ENCODE measurements around the gene RNF7.
"Not testable (repeated sequence)": the region's sequence is repeated elsewhere in the genome, so short reads cannot be mapped to it uniquely, and the experiment has no call there.

RNF7 gene
- long read RNA-seq, donor 1, transcript RNF7-202 (3 exons, 805 nt), result minor isoform, 34 of 221 reads
- long read RNA-seq, donor 1, transcript RNF7-201 (3 exons, 2,763 nt), result major isoform, 162 of 221 reads
- long read RNA-seq, donor 1, partial matches to known transcripts, result 21 of 221 reads
- long read RNA-seq, donor 1, other reads (novel, unspliced or antisense), result 0 of 221 reads
- long read RNA-seq, donor 2, transcript RNF7-202 (3 exons, 805 nt), result minor isoform, 15 of 156 reads
- long read RNA-seq, donor 2, transcript RNF7-201 (3 exons, 2,763 nt), result major isoform, 120 of 156 reads
- long read RNA-seq, donor 2, partial matches to known transcripts, result 19 of 156 reads
- long read RNA-seq, donor 2, other reads (novel, unspliced or antisense), result 0 of 156 reads
- long read RNA-seq, donor 3, transcript RNF7-201 (3 exons, 2,763 nt), result major isoform, 62 of 71 reads
- long read RNA-seq, donor 3, transcript RNF7-202 (3 exons, 805 nt), result minor isoform, 7 of 71 reads
- long read RNA-seq, donor 3, partial matches to known transcripts, result 0 of 71 reads
- long read RNA-seq, donor 3, other reads (novel, unspliced or antisense), result 0 of 71 reads
- long read RNA-seq, donor 4, transcript RNF7-201 (3 exons, 2,763 nt), result major isoform, 112 of 151 reads
- long read RNA-seq, donor 4, transcript RNF7-202 (3 exons, 805 nt), result minor isoform, 20 of 151 reads
- long read RNA-seq, donor 4, partial matches to known transcripts, result 13 of 151 reads
- long read RNA-seq, donor 4, other reads (novel, unspliced or antisense), result 0 of 151 reads
- long read RNA-seq, donor 5, transcript RNF7-202 (3 exons, 805 nt), result minor isoform, 18 of 163 reads
- long read RNA-seq, donor 5, transcript RNF7-201 (3 exons, 2,763 nt), result major isoform, 122 of 163 reads
- long read RNA-seq, donor 5, partial matches to known transcripts, result 19 of 163 reads
- long read RNA-seq, donor 5, other reads (novel, unspliced or antisense), result 0 of 163 reads
- long read RNA-seq, donor 6, transcript RNF7-201 (3 exons, 2,763 nt), result major isoform, 136 of 171 reads
- long read RNA-seq, donor 6, transcript RNF7-202 (3 exons, 805 nt), result minor isoform, 12 of 171 reads
- long read RNA-seq, donor 6, partial matches to known transcripts, result 22 of 171 reads
- long read RNA-seq, donor 6, other reads (novel, unspliced or antisense), result 0 of 171 reads
- long read RNA-seq, donor 7, transcript RNF7-201 (3 exons, 2,763 nt), result major isoform, 183 of 250 reads
- long read RNA-seq, donor 7, transcript RNF7-205 (2 exons, 782 nt), result minor isoform, 5 of 250 reads
- long read RNA-seq, donor 7, transcript RNF7-202 (3 exons, 805 nt), result minor isoform, 30 of 250 reads
- long read RNA-seq, donor 7, partial matches to known transcripts, result 27 of 250 reads
- long read RNA-seq, donor 7, other reads (novel, unspliced or antisense), result 0 of 250 reads
- long read RNA-seq, donor 8, transcript RNF7-202 (3 exons, 805 nt), result minor isoform, 18 of 160 reads
- long read RNA-seq, donor 8, transcript RNF7-201 (3 exons, 2,763 nt), result major isoform, 122 of 160 reads
- long read RNA-seq, donor 8, partial matches to known transcripts, result 15 of 160 reads
- long read RNA-seq, donor 8, other reads (novel, unspliced or antisense), result 0 of 160 reads

- peak; percentile 99 for DNase-seq
Measured at GRCh38 chr3:141738022-141738890, at the start of gene RNF7. Gene RNF7, plus strand, starts transcription at chr3:141738298. Its CDS starts 44 bp downstream, at chr3:141738342.

- no peak for DNase-seq
Measured at GRCh38 chr3:141690431-141691072, 47.5 kb upstream of the RNF7 start.

GRCh38 chr3:141691471-141691870 lies 46.6 kb upstream of the RNF7 start:
- not testable (repeated sequence) for DNase-seq

GRCh38 chr3:141692973-141693372 lies 45.1 kb upstream of the RNF7 start:
- DNase-seq, result not testable (repeated sequence)

- DNase-seq, result no peak
Measured at GRCh38 chr3:141699324-141699723, 38.8 kb upstream of the RNF7 start.

- no peak for DNase-seq
Measured at GRCh38 chr3:141699897-141700296, 38.2 kb upstream of the RNF7 start.

- DNase-seq, result not testable (repeated sequence)
Measured at GRCh38 chr3:141703367-141703766, 34.7 kb upstream of the RNF7 start.

- DNase-seq, result no peak
Measured at GRCh38 chr3:141707741-141708203, 30.3 kb upstream of the RNF7 start.

- DNase-seq, result no peak
Measured at GRCh38 chr3:141708367-141708766, 29.7 kb upstream of the RNF7 start.

GRCh38 chr3:141709126-141709770 lies 28.9 kb upstream of the RNF7 start:
- no peak for DNase-seq

- DNase-seq, result no peak
Measured at GRCh38 chr3:141710121-141710520, 28.0 kb upstream of the RNF7 start.

- DNase-seq, result no peak
Measured at GRCh38 chr3:141710888-141711616, 27.0 kb upstream of the RNF7 start.

- DNase-seq, result no peak
Measured at GRCh38 chr3:141714671-141715070, 23.4 kb upstream of the RNF7 start.

- DNase-seq, result no peak
Measured at GRCh38 chr3:141722081-141722480, 16.0 kb upstream of the RNF7 start.

GRCh38 chr3:141722648-141723047 lies 15.4 kb upstream of the RNF7 start:
- DNase-seq, result no peak

GRCh38 chr3:141723255-141723654 lies 14.8 kb upstream of the RNF7 start:
- DNase-seq, result no peak

- DNase-seq, result no peak
Measured at GRCh38 chr3:141724186-141724585, 13.9 kb upstream of the RNF7 start.

GRCh38 chr3:141725036-141725435 lies 13.1 kb upstream of the RNF7 start:
- DNase-seq, result no peak

GRCh38 chr3:141726483-141726882 lies 11.6 kb upstream of the RNF7 start:
- no peak for DNase-seq
